Type B pancreatic cell (in vitro differentiated cells): ENCODE results near the gene UBAP1. TPM values are rescaled to one million over a fixed set of nuclear protein-coding genes. Genes with fewer than 3 reads are reported as not detected.
"Not testable (repeated sequence)": the region's sequence is repeated elsewhere in the genome, so short reads cannot be mapped to it uniquely, and the experiment has no call there.

Source experiments
- DNase-seq: peaks from one replicate; pipeline ENCODE4 v3.0.0; 2021; ENCODE audit warnings: mixed read lengths; ENCODE audit not compliant: unreplicated experiment; ENCODE audit errors: extremely low spot score
- H3K27ac Mint-ChIP-seq: 2 replicates; pipeline ENCODE4 v1.8.0; 2021; ENCODE audit warnings: mild to moderate bottlenecking, mixed read lengths
- H3K27me3 Mint-ChIP-seq: 2 replicates; pipeline ENCODE4 v1.8.0; 2021; ENCODE audit warnings: mixed read lengths
- H3K36me3 Mint-ChIP-seq: 2 replicates; pipeline ENCODE4 v1.8.0; 2021; ENCODE audit warnings: mixed read lengths
- H3K4me1 Mint-ChIP-seq: one replicate; pipeline ENCODE4 v1.8.0; 2021; ENCODE audit warnings: mixed read lengths; ENCODE audit not compliant: unreplicated experiment
- H3K4me3 Mint-ChIP-seq: 2 replicates; pipeline ENCODE4 v1.8.0; 2021; ENCODE audit warnings: mild to moderate bottlenecking, mixed read lengths
- H3K9me3 Mint-ChIP-seq: 2 replicates; pipeline ENCODE4 v1.8.0; 2021; ENCODE audit warnings: mixed read lengths
- CTCF ChIP-seq: fragments of 200-600 bp; sonication (generic); conservative IDR thresholded peaks from 2 replicates; pipeline ENCODE4 v1.5.0; 2021; ENCODE audit warnings: antibody characterized with exemption, mild to moderate bottlenecking
- long read RNA-seq: library from polyadenylated mRNA; unstranded; transcript quantifications from one replicate; pipeline ENCODE4 v2.0.0, GENCODE V29; 2020
- total RNA-seq: library from RNA; stranded (reverse); gene quantifications from 2 replicates; pipeline ENCODE4 v1.2.1, GENCODE V29; 2021; ENCODE audit warnings: low replicate concordance

Gene UBAP1
- 35.9 and 46.2 TPM in 2 replicates for total RNA-seq
- long read RNA-seq, transcript UBAP1-204 (6 exons, 2,029 nt) = minor isoform, 8 of 177 reads
- long read RNA-seq, transcript UBAP1-201 (7 exons, 2,735 nt) = major isoform, 132 of 177 reads
- long read RNA-seq, transcript UBAP1-205 (6 exons, 1,753 nt) = minor isoform, 5 of 177 reads
- long read RNA-seq, partial matches to known transcripts = 18 of 177 reads
- long read RNA-seq, other reads (novel, unspliced or antisense) = 14 of 177 reads

DNA sequence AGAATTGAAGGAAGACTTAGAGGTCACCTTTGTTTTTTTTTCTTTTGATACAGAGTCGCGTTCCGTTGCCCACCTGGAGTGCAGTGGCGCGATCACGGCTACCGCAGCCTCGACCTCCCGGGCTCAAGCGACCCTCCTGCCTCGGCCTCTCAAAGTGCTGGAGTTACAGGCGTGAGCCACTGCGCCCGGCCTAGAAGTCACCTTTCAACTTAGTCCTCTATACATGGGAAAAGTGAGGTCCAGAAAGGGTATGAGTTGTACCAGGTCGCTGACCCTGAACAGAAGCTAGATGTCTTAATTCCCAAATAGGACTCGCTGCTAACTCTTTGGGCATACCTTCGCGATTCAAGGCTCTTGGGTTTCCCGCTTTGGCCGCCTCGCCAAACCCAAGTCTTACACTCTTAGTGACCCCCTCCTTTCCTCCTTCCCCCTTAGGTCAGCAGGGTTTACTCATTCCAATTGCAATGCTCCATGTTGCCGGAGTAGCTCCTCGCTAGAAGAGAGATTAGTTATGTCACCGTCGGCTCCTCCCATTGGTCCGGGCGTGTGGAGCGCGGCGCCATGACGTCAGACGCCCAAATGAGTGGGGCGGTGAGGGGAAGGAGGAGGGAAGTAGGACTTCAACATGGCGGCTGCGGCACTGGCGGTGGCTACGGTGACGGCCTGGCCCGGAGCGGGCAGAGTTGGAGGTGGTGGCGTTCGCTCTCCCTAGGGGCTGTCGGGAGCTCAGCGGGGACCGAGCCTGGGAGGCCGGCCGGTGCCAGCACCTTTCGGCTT lies at the start of gene UBAP1:
Gene UBAP1, plus strand, starts transcription at position 608 of the 777 bp plus-strand sequence. CDS start 41,872 bp downstream, outside the sequence.
- peak; percentile 12 for TF ChIP-seq CTCF

GRCh38 chr9:34131571-34131970 lies 47.3 kb upstream of the UBAP1 start:
- no peak for TF ChIP-seq CTCF
- no peak overlapping the region for H3K4me3 Mint-ChIP-seq
- no peaks in the 10 kb centered on the region for H3K9me3 Mint-ChIP-seq
- no peaks in the 10 kb centered on the region for H3K27me3 Mint-ChIP-seq
- H3K36me3 Mint-ChIP-seq = no peaks in the 10 kb centered on the region
- peaks cover 4% of the 10 kb centered on the region for H3K4me1 Mint-ChIP-seq
- H3K27ac Mint-ChIP-seq = no peak overlapping the region
- no peak for DNase-seq

More for the DNA sequence above, at the start of gene UBAP1:
- Mint-ChIP-seq H3K27me3 (no peaks in the 10 kb centered on the region), H3K4me1 (peaks cover 10% of the 10 kb centered on the region), H3K9me3 (no peaks in the 10 kb centered on the region), H3K4me3 (peak within 1 kb of the TSS; percentile 97), H3K36me3 (peaks cover 10% of the 10 kb centered on the region), H3K27ac (peak within 1 kb of the TSS; percentile 99)
- peak; percentile 95 for DNase-seq

GRCh38 chr9:34133436-34133949 lies 45.4 kb upstream of the UBAP1 start:
- Mint-ChIP-seq H3K9me3 (no peaks in the 10 kb centered on the region), H3K4me1 (no peaks in the 10 kb centered on the region), H3K4me3 (no peak overlapping the region), H3K27me3 (no peaks in the 10 kb centered on the region), H3K36me3 (no peaks in the 10 kb centered on the region), H3K27ac (no peak overlapping the region)
- DNase-seq = no peak
- no peak for TF ChIP-seq CTCF

GRCh38 chr9:34134521-34134920 lies 44.3 kb upstream of the UBAP1 start:
- H3K4me3 Mint-ChIP-seq = no peak overlapping the region
- no peak overlapping the region for H3K27ac Mint-ChIP-seq
- DNase-seq = no peak
- H3K4me1 Mint-ChIP-seq = no peaks in the 10 kb centered on the region
- TF ChIP-seq CTCF = no peak
- no peaks in the 10 kb centered on the region for H3K27me3 Mint-ChIP-seq
- no peaks in the 10 kb centered on the region for H3K36me3 Mint-ChIP-seq
- H3K9me3 Mint-ChIP-seq = no peaks in the 10 kb centered on the region

DNA sequence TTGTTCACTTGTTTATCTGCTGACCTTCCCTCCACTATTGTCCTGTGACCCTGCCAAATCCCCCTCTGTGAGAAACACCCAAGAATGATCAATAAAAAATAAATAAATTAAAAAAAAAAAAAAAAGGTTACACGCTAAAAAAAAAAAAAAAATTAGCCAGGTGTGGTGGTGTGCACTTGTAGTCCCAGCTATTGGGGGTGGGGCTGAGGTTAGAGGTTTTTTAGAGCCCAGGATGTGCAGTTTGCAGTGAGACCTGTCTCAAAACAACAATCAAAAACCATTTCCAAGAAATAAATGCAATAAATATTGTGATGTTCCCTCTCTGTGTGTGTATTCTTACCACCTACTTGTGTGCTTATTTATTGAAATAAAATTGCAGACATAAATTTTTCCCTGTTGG lies 40.2 kb upstream of the UBAP1 start:
- H3K4me1 Mint-ChIP-seq, H3K27me3 Mint-ChIP-seq, H3K4me3 Mint-ChIP-seq, H3K27ac Mint-ChIP-seq, DNase-seq, H3K36me3 Mint-ChIP-seq, H3K9me3 Mint-ChIP-seq: not testable (repeated sequence)
